Esophagus muscularis mucosa (tissue), 4 donors: ENCODE measurements around the gene PPP1R14C. TPM values are rescaled to one million over a fixed set of nuclear protein-coding genes. Genes with fewer than 3 reads are reported as not detected.

Experiments used
- DNase-seq: peaks from one replicate; pipeline ENCODE4 v3.0.0-alpha.2; 2017; ENCODE audit errors: extremely low spot score
- H3K27ac ChIP-seq, 4 donors: fragments of 200-600 bp; sonication (generic); replicated peaks in 1 of 4; 1 replicate in 3 of 4; 2 replicates in 1 of 4; pipeline ENCODE4 v1.5.1; 2016 to 2019; ENCODE audit warnings: mild to moderate bottlenecking in 1 of 4
- H3K27me3 ChIP-seq, 4 donors: fragments of 200-600 bp; sonication (generic); one replicate each; pipeline versions ENCODE4 v1.5.1 to v1.6.0; 2016 to 2019
- H3K36me3 ChIP-seq, 4 donors: fragments of 200-600 bp; sonication (generic); one replicate each; pipeline ENCODE4 v1.5.1; 2016 to 2019
- H3K4me1 ChIP-seq, 4 donors: fragments of 200-600 bp; sonication (generic); one replicate each; pipeline ENCODE4 v1.5.1; 2016 to 2019
- H3K4me3 ChIP-seq, 4 donors: fragments of 200-600 bp; sonication (generic); 1 replicate in 2 of 4; 2 replicates in 2 of 4; pipeline ENCODE4 v1.5.1; 2016 to 2019; ENCODE audit warnings: mild to moderate bottlenecking in 4 of 4, moderate library complexity in 1 of 4
- H3K9me3 ChIP-seq, 4 donors: fragments of 200-600 bp; sonication (generic); 1 replicate in 3 of 4; 2 replicates in 1 of 4; pipeline ENCODE4 v1.5.1; 2016 to 2019
- EP300 ChIP-seq: sonication (generic); formaldehyde crosslinking; IDR thresholded peaks from one replicate; pipeline ENCODE4 v1.6.1; 2017; ENCODE audit warnings: antibody characterized with exemption
- POLR2A ChIP-seq: fragments of 450-650 bp; IDR thresholded peaks from one replicate; pipeline ENCODE4 v1.6.1; 2017; ENCODE audit warnings: antibody characterized with exemption, moderate library complexity, mild to moderate bottlenecking, low read depth
- POLR2AphosphoS5 ChIP-seq, 2 donors: sonication (generic); formaldehyde crosslinking; IDR thresholded peaks; one replicate each; pipeline ENCODE4 v1.6.1; 2017; ENCODE audit warnings: antibody characterized with exemption in 2 of 2
- WGBS: methylation state at CpG from one replicate; pipeline ENCODE4 v1.1.5; 2018; 5-methylcytosine and 5-hydroxymethylcytosine counted together
- intact Hi-C: fragments of 100-400 bp; cut with DNase I; formaldehyde crosslinking; loops from one replicate; pipeline ENCODE4 v1.15.1; 2023
- total RNA-seq, 4 donors: library from RNA; depleted of rRNA; stranded (reverse); fragments of >200 nt; gene quantifications; one replicate each; pipeline versions ENCODE4 v1.1.0 to v1.2.1, GENCODE V29; 2016
- TF ChIP-seq, protein P1 (sequence below), 3 experiments: fragments of 200-600 bp in 2 of 3; fragments of 450-650 bp in 1 of 3; sonication (generic) in 2 of 3; IDR thresholded peaks; one replicate each; pipeline ENCODE4 v1.5.1; 2017 to 2019; ENCODE audit warnings: antibody characterized with exemption in 3 of 3, mild to moderate bottlenecking in 2 of 3, moderate library complexity in 1 of 3

Gene PPP1R14C
- total RNA-seq, 4 donors from 2014 or later: 0.26 to 0.40 TPM; not detected in 2

- TF ChIP-seq POLR2A (no peak), POLR2AphosphoS5 (IDR thresholded peaks at IDR 0.05) (no peak), EP300 (no peak)
- TF ChIP-seq, protein P1, sequence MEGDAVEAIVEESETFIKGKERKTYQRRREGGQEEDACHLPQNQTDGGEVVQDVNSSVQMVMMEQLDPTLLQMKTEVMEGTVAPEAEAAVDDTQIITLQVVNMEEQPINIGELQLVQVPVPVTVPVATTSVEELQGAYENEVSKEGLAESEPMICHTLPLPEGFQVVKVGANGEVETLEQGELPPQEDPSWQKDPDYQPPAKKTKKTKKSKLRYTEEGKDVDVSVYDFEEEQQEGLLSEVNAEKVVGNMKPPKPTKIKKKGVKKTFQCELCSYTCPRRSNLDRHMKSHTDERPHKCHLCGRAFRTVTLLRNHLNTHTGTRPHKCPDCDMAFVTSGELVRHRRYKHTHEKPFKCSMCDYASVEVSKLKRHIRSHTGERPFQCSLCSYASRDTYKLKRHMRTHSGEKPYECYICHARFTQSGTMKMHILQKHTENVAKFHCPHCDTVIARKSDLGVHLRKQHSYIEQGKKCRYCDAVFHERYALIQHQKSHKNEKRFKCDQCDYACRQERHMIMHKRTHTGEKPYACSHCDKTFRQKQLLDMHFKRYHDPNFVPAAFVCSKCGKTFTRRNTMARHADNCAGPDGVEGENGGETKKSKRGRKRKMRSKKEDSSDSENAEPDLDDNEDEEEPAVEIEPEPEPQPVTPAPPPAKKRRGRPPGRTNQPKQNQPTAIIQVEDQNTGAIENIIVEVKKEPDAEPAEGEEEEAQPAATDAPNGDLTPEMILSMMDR (IDR thresholded peaks at IDR 0.05): no peak
- H3K4me1 ChIP-seq: peaks cover 15 to 23% (median 21%) of the 10 kb centered on the region in 4 donors
- no peak overlapping the region for H3K4me3 ChIP-seq
- intact Hi-C loops: no loop called here
- H3K27ac ChIP-seq: no peak overlapping the region
- no peaks in the 10 kb centered on the region for H3K9me3 ChIP-seq
- peaks cover 0 to 90% (median 26%) of the 10 kb centered on the region in 4 donors for H3K27me3 ChIP-seq
- no peak for DNase-seq
- no peaks in the 10 kb centered on the region for H3K36me3 ChIP-seq
These were observed 3.0 kb downstream of the PPP1R14C start for GRCh38 chr6:150145830-150146229.

DNA sequence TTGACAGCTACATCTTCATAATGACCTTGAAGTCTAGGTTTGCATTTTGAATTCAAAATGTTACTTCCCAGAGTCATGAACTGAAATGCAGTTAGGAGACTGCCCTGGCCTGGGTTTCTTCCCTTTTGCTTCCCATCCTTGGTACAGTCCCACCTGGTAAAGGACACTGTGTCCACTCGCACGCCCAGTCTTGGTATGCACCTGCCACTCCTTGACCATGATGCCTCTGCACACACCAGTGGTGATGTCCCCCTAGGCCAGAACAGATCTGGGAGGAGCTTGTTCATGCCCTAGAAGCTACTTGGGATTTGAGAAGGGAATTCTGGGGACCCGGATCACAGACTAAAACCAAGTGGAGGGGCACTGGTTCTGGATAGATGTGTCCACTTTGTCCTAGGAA lies 3.6 kb downstream of the PPP1R14C start:
- intact Hi-C loops: no loop called here
- H3K4me1 ChIP-seq: peaks cover 18 to 23% (median 21%) of the 10 kb centered on the region in 4 donors
- no peaks in the 10 kb centered on the region for H3K9me3 ChIP-seq
- DNase-seq: no peak
- H3K36me3 ChIP-seq: no peaks in the 10 kb centered on the region
- peaks cover 0 to 90% (median 25%) of the 10 kb centered on the region in 4 donors for H3K27me3 ChIP-seq
- TF ChIP-seq POLR2AphosphoS5 (IDR thresholded peaks at IDR 0.05): no peak
- TF ChIP-seq, protein P1 (IDR thresholded peaks at IDR 0.05): no peak
- TF ChIP-seq EP300: no peak
- TF ChIP-seq POLR2A: no peak
- H3K27ac ChIP-seq: no peak overlapping the region
- no peak overlapping the region for H3K4me3 ChIP-seq
- 90% methylated on average over 3 of the region's 3 CpGs for WGBS

DNA sequence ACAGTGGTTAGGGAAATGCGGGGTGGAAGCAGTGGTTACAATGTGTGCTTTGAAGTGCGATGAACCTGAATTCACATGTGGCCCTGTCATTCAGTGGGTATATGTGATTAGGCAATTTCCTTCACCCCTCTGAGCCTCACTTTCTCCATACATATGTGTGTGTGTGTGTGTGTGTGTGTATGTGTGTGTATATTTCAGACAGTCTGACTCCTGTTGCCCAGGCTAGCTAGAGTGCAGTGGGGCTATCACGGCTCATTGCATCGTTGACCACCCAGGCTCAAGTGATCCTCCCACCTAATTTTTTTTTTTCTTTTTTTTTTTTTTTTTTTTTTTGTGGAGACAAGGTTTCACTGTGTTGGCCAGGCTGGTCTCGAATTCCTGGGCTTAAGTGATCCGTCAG lies 6.3 kb downstream of the PPP1R14C start:
- Histone ChIP-seq H3K9me3 (no peaks in the 10 kb centered on the region), H3K4me1 (peaks cover 0 to 8% (median under 1%) of the 10 kb centered on the region in 4 donors), H3K36me3 (no peaks in the 10 kb centered on the region), H3K4me3 (no peak overlapping the region), H3K27me3 (peaks cover 0 to 78% (median 6%) of the 10 kb centered on the region in 4 donors), H3K27ac (no peak overlapping the region)
- DNase-seq: no peak
- no peak for TF ChIP-seq POLR2AphosphoS5 (IDR thresholded peaks at IDR 0.05)
- WGBS: 92% methylated on average over 6 of the region's 6 CpGs
- intact Hi-C loops: no loop called here

GRCh38 chr6:150150458-150150820 lies 7.6 kb downstream of the PPP1R14C start:
- no peak for TF ChIP-seq POLR2A
- TF ChIP-seq, protein P1 (IDR thresholded peaks at IDR 0.05): no peak
- no peak for TF ChIP-seq EP300
- no peak for TF ChIP-seq POLR2AphosphoS5 (IDR thresholded peaks at IDR 0.05)
- Histone ChIP-seq H3K27me3 (peaks cover 0 to 65% (median 3%) of the 10 kb centered on the region in 4 donors), H3K4me3 (no peak overlapping the region), H3K36me3 (no peaks in the 10 kb centered on the region), H3K4me1 (peaks cover 0 to 8% (median 0%) of the 10 kb centered on the region in 4 donors), H3K27ac (no peak overlapping the region), H3K9me3 (no peaks in the 10 kb centered on the region)
- DNase-seq: no peak
- intact Hi-C loops: no loop called here
- WGBS: 73% methylated on average over 2 of the region's 2 CpGs

DNA sequence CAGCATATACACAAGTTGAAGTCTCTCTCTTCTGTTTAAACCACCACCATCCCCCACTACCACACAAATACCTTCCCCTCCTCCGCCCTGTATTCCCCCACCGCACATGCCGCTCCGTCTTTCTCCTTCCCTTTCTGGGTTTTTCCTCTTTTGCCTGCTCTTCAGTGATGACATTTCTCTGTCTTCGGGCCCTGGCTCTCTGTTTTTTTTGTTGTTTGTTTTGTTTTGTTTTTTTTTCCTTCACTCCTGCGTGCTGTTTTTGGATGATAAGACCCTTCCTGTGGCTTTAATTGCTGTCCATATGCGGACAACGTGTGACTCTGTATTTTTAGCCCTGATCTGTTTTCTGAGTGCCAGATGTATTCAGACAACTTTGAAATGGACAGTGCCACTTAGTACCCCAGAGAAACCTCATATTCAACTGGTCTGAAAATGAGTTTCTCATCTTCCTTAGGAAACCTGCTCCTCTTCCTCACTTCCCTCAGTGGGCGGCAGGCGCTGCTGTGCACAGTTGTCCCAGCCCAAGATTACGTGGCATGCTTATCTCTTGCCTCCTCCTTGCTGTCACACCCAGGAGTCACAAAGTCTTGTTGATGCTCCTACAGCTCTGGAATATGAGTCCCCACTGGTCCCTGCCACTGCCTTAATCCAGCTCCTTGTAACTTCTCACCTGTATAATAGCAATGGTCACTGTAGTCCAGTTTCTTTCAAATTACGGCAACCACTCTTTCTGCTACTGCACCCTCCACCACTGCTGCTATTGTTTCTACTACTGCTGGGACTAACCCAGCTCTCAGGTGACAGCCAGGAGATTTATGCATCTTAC lies 8.2 kb downstream of the PPP1R14C start:
- Histone ChIP-seq H3K9me3 (no peaks in the 10 kb centered on the region), H3K36me3 (no peaks in the 10 kb centered on the region), H3K27me3 (peaks cover 0 to 59% (median 3%) of the 10 kb centered on the region in 4 donors), H3K27ac (no peak overlapping the region), H3K4me1 (peaks cover 0 to 8% (median 0%) of the 10 kb centered on the region in 4 donors), H3K4me3 (no peak overlapping the region)
- no peak for DNase-seq
- 52% methylated on average over 12 of the region's 12 CpGs for WGBS
- TF ChIP-seq, protein P1 (IDR thresholded peaks at IDR 0.05): no peak
- TF ChIP-seq EP300 (no peak), POLR2AphosphoS5 (IDR thresholded peaks at IDR 0.05) (no peak), POLR2A (no peak)
- intact Hi-C loops: no loop called here
